HG03558 (cell line): ENCODE data around the gene TRMT10B.

ENCODE experiments used
- ATAC-seq: cut with Tn5 transposase; IDR thresholded peaks from one replicate; pipeline ENCODE4 v1.9.1; 2021; ENCODE audit warnings: moderate number of reproducible peaks; ENCODE audit not compliant: unreplicated experiment; ENCODE audit errors: extremely low read depth

The TRMT10B gene

GRCh38 chr9:37753489-37754190 is at the start of gene TRMT10B:
Gene TRMT10B, plus strand, starts transcription at chr9:37753805. Its CDS starts 8,127 bp downstream, at chr9:37761932.
- no peak for ATAC-seq

- ATAC-seq = no peak
Observed at GRCh38 chr9:37705787-37706186, 47.8 kb upstream of the TRMT10B start.

- ATAC-seq = no peak
Observed at GRCh38 chr9:37706290-37706689, 47.3 kb upstream of the TRMT10B start.

GRCh38 chr9:37707748-37708147 is 45.9 kb upstream of the TRMT10B start:
- no peak for ATAC-seq

- no peak for ATAC-seq
Observed at GRCh38 chr9:37710046-37710445, 43.6 kb upstream of the TRMT10B start.

- no peak for ATAC-seq
Observed at GRCh38 chr9:37715260-37715659, 38.3 kb upstream of the TRMT10B start.

- ATAC-seq = no peak
Observed at GRCh38 chr9:37715991-37716505, 37.6 kb upstream of the TRMT10B start.

GRCh38 chr9:37719526-37719925 is 34.1 kb upstream of the TRMT10B start:
- no peak for ATAC-seq

GRCh38 chr9:37727013-37727412 is 26.6 kb upstream of the TRMT10B start:
- ATAC-seq = no peak

- ATAC-seq = no peak
Observed at GRCh38 chr9:37729499-37729898, 24.1 kb upstream of the TRMT10B start.

GRCh38 chr9:37730256-37730655 is 23.3 kb upstream of the TRMT10B start:
- ATAC-seq = no peak

- no peak for ATAC-seq
Observed at GRCh38 chr9:37730839-37731238, 22.8 kb upstream of the TRMT10B start.

GRCh38 chr9:37732086-37732741 is 21.4 kb upstream of the TRMT10B start:
- no peak for ATAC-seq

- no peak for ATAC-seq
Observed at GRCh38 chr9:37732952-37733351, 20.7 kb upstream of the TRMT10B start.

GRCh38 chr9:37739222-37739621 is 14.4 kb upstream of the TRMT10B start:
- no peak for ATAC-seq

GRCh38 chr9:37740128-37740527 is 13.5 kb upstream of the TRMT10B start:
- no peak for ATAC-seq

GRCh38 chr9:37740631-37741328 is 12.8 kb upstream of the TRMT10B start:
- ATAC-seq = no peak

- ATAC-seq = no peak
Observed at GRCh38 chr9:37745970-37746369, 7.6 kb upstream of the TRMT10B start.

GRCh38 chr9:37746448-37747270 is 6.9 kb upstream of the TRMT10B start:
- no peak for ATAC-seq

- no peak for ATAC-seq
Observed at GRCh38 chr9:37747271-37747753, 6.3 kb upstream of the TRMT10B start.
